H9 (cell line): ENCODE results near the gene NTSR1. TPM values are rescaled to one million over a fixed set of nuclear protein-coding genes. Genes with fewer than 3 reads are reported as not detected.

Source experiments
- DNase-seq: peaks from one replicate; pipeline ENCODE4 v3.0.0-alpha.2; 2017
- H2AFZ ChIP-seq: one replicate; pipeline ENCODE4 v1.6.1; 2013; ENCODE audit warnings: mild to moderate bottlenecking, low read length, control low read depth, moderate library complexity
- H2AK5ac ChIP-seq: 2 replicates; pipeline ENCODE4 v1.6.1; 2013; ENCODE audit warnings: low read length, control low read depth, mixed read lengths; ENCODE audit not compliant: insufficient read length
- H2BK120ac ChIP-seq: one replicate; pipeline ENCODE4 v1.6.1; 2013; ENCODE audit warnings: low read depth, mild to moderate bottlenecking, low read length, control low read depth, inconsistent platforms; ENCODE audit not compliant: poor library complexity, severe bottlenecking
- H2BK12ac ChIP-seq: 2 replicates; pipeline ENCODE4 v1.6.1; 2013; ENCODE audit warnings: low read length, control low read depth, mixed read lengths, low read depth; ENCODE audit not compliant: insufficient read length
- H2BK15ac ChIP-seq: 2 replicates; pipeline ENCODE4 v1.6.1; 2013; ENCODE audit warnings: low read depth, low read length, control low read depth
- H2BK20ac ChIP-seq: one replicate; pipeline ENCODE4 v1.6.1; 2013; ENCODE audit warnings: low read depth, mild to moderate bottlenecking, low read length, control low read depth, inconsistent platforms; ENCODE audit not compliant: poor library complexity, severe bottlenecking
- H2BK5ac ChIP-seq: 2 replicates; pipeline ENCODE4 v1.6.1; 2013; ENCODE audit warnings: low read length, control low read depth, mixed read lengths; ENCODE audit not compliant: insufficient read length
- H3K14ac ChIP-seq: 2 replicates; pipeline ENCODE4 v1.6.1; 2013; ENCODE audit warnings: low read length, control low read depth; ENCODE audit not compliant: insufficient read depth
- H3K18ac ChIP-seq: 2 replicates; pipeline ENCODE4 v1.6.1; 2013; ENCODE audit warnings: low read depth, mild to moderate bottlenecking, mixed read lengths, low read length, control low read depth; ENCODE audit not compliant: insufficient read length
- H3K23ac ChIP-seq: 2 replicates; pipeline ENCODE4 v1.6.1; 2013; ENCODE audit warnings: low read length, control low read depth, mixed read lengths, low read depth; ENCODE audit not compliant: insufficient read length
- H3K23me2 ChIP-seq: 2 replicates; pipeline ENCODE4 v1.6.1; 2013; ENCODE audit warnings: low read depth, mild to moderate bottlenecking, mixed read lengths, low read length, control low read depth; ENCODE audit not compliant: insufficient read length, poor library complexity, severe bottlenecking
- H3K27ac ChIP-seq: 2 replicates; pipeline ENCODE4 v1.5.1; 2013; ENCODE audit warnings: low read length, control low read depth, mixed read lengths, low read depth; ENCODE audit not compliant: insufficient read length
- H3K27me3 ChIP-seq: 2 replicates; pipeline ENCODE4 v1.6.1; 2013; ENCODE audit warnings: low read length, control low read depth, inconsistent platforms; ENCODE audit not compliant: insufficient read depth
- H3K4ac ChIP-seq: 2 replicates; pipeline ENCODE4 v1.6.1; 2013; ENCODE audit warnings: low read depth, mild to moderate bottlenecking, control low read depth, inconsistent platforms, low read length, moderate library complexity
- H3K4me1 ChIP-seq: 2 replicates; pipeline ENCODE4 v1.6.1; 2013; ENCODE audit warnings: low read length, control low read depth, inconsistent platforms; ENCODE audit not compliant: insufficient read depth
- H3K4me2 ChIP-seq: 2 replicates; pipeline ENCODE4 v1.6.1; 2013; ENCODE audit warnings: low read length, control low read depth, mixed read lengths; ENCODE audit not compliant: insufficient read length, insufficient read depth
- H3K56ac ChIP-seq: 2 replicates; pipeline ENCODE4 v1.6.1; 2013; ENCODE audit warnings: low read depth, mild to moderate bottlenecking, mixed read lengths, low read length, control low read depth; ENCODE audit not compliant: insufficient read length
- H3K79me1 ChIP-seq: 2 replicates; pipeline ENCODE4 v1.6.1; 2013; ENCODE audit warnings: low read depth, mild to moderate bottlenecking, moderate library complexity, low read length, control low read depth, inconsistent platforms; ENCODE audit not compliant: insufficient read depth, poor library complexity, severe bottlenecking
- H3K79me2 ChIP-seq: 2 replicates; pipeline ENCODE4 v1.6.1; 2013; ENCODE audit warnings: low read length, control low read depth, inconsistent platforms; ENCODE audit not compliant: insufficient read depth
- H3K9ac ChIP-seq: 2 replicates; pipeline ENCODE4 v1.6.1; 2013; ENCODE audit warnings: low read length, control low read depth, mixed read lengths; ENCODE audit not compliant: insufficient read length; ENCODE audit errors: extremely low read depth
- H3K9me3 ChIP-seq: one replicate; pipeline ENCODE4 v1.6.1; 2013; ENCODE audit warnings: low read depth, low read length, inconsistent platforms; ENCODE audit not compliant: control insufficient read depth
- H3T11ph ChIP-seq: one replicate; pipeline ENCODE4 v1.6.1; 2013; ENCODE audit warnings: mild to moderate bottlenecking, low read length, control low read depth, inconsistent platforms
- H4K20me1 ChIP-seq: one replicate; pipeline ENCODE4 v1.6.1; 2013; ENCODE audit not compliant: control insufficient read depth, insufficient read length, insufficient read depth
- H4K5ac ChIP-seq: 2 replicates; pipeline ENCODE4 v1.6.1; 2013; ENCODE audit warnings: low read depth, mild to moderate bottlenecking, mixed read lengths, low read length, control low read depth; ENCODE audit not compliant: insufficient read length
- H4K8ac ChIP-seq: replicated peaks from 2 replicates; pipeline ENCODE4 v1.6.1; 2013; ENCODE audit warnings: low read length, control low read depth, mixed read lengths, low read depth; ENCODE audit not compliant: insufficient read length
- H4K91ac ChIP-seq: 2 replicates; pipeline ENCODE4 v1.6.1; 2013; ENCODE audit warnings: low read depth, mild to moderate bottlenecking, moderate library complexity, mixed read lengths, low read length, control low read depth; ENCODE audit not compliant: insufficient read length
- H3K27ac Mint-ChIP-seq, 3 experiments: 2 replicates in 2 of 3; 3 replicates in 1 of 3; pipeline ENCODE4 v1.8.0; 2020 to 2021; ENCODE audit warnings: mixed read lengths in 3 of 3, mild to moderate bottlenecking in 1 of 3, moderate library complexity in 1 of 3
- H3K27me3 Mint-ChIP-seq: 2 replicates; pipeline ENCODE4 v1.8.0; 2021; ENCODE audit warnings: low read depth, mild to moderate bottlenecking, moderate library complexity, mixed read lengths
- H3K36me3 Mint-ChIP-seq, 3 experiments: 2 replicates in 2 of 3; 3 replicates in 1 of 3; pipeline ENCODE4 v1.8.0; 2020 to 2021; ENCODE audit warnings: low read depth in 3 of 3, mixed read lengths in 3 of 3; ENCODE audit not compliant: insufficient read depth in 1 of 3
- H3K4me1 Mint-ChIP-seq, 2 experiments: 2 replicates each; pipeline ENCODE4 v1.8.0; 2020; ENCODE audit warnings: mixed read lengths in 2 of 2
- H3K4me3 Mint-ChIP-seq, 2 experiments: 2 replicates in 1 of 2; 3 replicates in 1 of 2; pipeline ENCODE4 v1.8.0; 2020 to 2021; ENCODE audit warnings: mild to moderate bottlenecking in 2 of 2, mixed read lengths in 2 of 2, moderate library complexity in 1 of 2
- H3K9me3 Mint-ChIP-seq, 2 experiments: 2 replicates in 1 of 2; 3 replicates in 1 of 2; pipeline ENCODE4 v1.8.0; 2020; ENCODE audit warnings: mild to moderate bottlenecking in 2 of 2, mixed read lengths in 2 of 2, moderate library complexity in 1 of 2
- CTCF ChIP-seq: fragments of 200-600 bp; sonication (generic); conservative IDR thresholded peaks from 3 replicates; pipeline ENCODE4 v1.8.0; 2021; ENCODE audit warnings: antibody characterized with exemption, mild to moderate bottlenecking
- WGBS: extraction: QIAGEN DNeasy Blood & Tissue Kit; methylation state at CpG from one replicate; pipeline ENCODE4 v1.1.7; 2013; ENCODE audit warnings: missing lambda C conversion rate, low lambda C conversion rate, mixed read lengths; ENCODE audit not compliant: insufficient read length; ENCODE audit errors: extremely low coverage; 5-methylcytosine and 5-hydroxymethylcytosine counted together
- total RNA-seq: library from RNA; stranded (reverse); gene quantifications from 2 replicates; pipeline ENCODE4 v1.2.1, GENCODE V29; 2021

The NTSR1 gene
- total RNA-seq, 1 experiment from 2014 or later: 0.11 TPM

DNA sequence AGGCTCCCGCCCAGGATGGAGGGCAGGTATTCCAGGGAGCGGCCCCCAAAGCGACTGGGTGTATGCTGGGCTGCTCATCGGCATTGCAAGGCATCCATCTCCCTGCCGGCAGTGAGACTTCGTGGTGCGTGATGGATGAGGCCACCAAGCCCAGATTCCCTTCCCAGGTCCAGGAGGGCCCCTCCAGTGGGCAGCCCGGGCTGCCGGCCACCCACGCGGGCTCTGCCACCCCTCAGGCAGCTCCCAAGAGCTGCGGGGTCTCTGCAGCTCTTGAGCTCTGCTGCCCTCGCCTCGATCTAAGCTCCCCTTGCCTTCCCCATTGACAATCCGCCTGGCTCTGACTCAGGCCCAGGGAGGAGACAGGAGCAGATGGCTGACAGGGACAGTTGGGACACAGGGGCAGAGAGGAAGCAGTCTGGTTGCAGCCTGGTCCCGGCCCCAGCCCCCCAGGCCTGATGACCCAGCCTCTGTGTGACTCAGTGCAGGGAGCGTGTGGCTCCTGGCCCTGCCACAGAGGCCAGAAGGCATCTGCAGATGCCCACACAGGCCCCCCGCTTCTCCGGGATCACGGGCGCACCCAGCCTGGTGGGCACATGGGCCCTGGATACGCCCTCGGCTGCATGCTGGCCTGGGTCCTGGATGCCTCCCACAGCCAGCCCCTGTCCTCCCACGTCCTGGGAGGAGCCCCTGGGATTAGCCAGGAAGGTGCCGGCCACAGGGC is 33.3 kb upstream of the NTSR1 start:
- no peak overlapping the region for H3K4ac ChIP-seq
- no peak overlapping the region for H4K91ac ChIP-seq
- no peaks in the 10 kb centered on the region for H4K20me1 ChIP-seq
- Mint-ChIP-seq H3K9me3 (peaks cover 7 to 8% of the 10 kb centered on the region in 2 experiments), H3K36me3 (peaks cover 4 to 9% (median 4%) of the 10 kb centered on the region in 3 experiments; a peak in 3 of 7 replicates), H3K27ac (no peak overlapping the region; a peak in 1 of 7 replicates), H3K27me3 (peaks cover 13% of the 10 kb centered on the region), H3K4me3 (no peak overlapping the region), H3K4me1 (peaks cover 0 to 3% of the 10 kb centered on the region in 2 experiments; a peak in 2 of 4 replicates)
- no peak overlapping the region for H2BK5ac ChIP-seq
- H3K4me2 ChIP-seq: no peak overlapping the region
- no peaks in the 10 kb centered on the region for H3K79me2 ChIP-seq
- no peak overlapping the region for H3K56ac ChIP-seq
- no peak overlapping the region for H3K23ac ChIP-seq
- no peak overlapping the region for H2AK5ac ChIP-seq
- H3K27me3 ChIP-seq: no peaks in the 10 kb centered on the region
- no CpG with 5 or more reads among the region's 25 CpGs for WGBS
- H3K27ac ChIP-seq: no peak overlapping the region
- DNase-seq: no peak
- no peak overlapping the region for H2AFZ ChIP-seq
- H4K8ac ChIP-seq: no peak overlapping the region
- no peak overlapping the region for H3K9ac ChIP-seq
- no peak overlapping the region for H2BK15ac ChIP-seq
- no peak overlapping the region for H3K14ac ChIP-seq
- H2BK12ac ChIP-seq: no peak overlapping the region
- H3K18ac ChIP-seq: no peak overlapping the region
- no peaks in the 10 kb centered on the region for H3K23me2 ChIP-seq
- no peak overlapping the region for H2BK20ac ChIP-seq
- H3K79me1 ChIP-seq: no peaks in the 10 kb centered on the region
- no peaks in the 10 kb centered on the region for H3K4me1 ChIP-seq
- no peak for TF ChIP-seq CTCF
- no peak overlapping the region for H4K5ac ChIP-seq
- H2BK120ac ChIP-seq: no peak overlapping the region
- H3K9me3 ChIP-seq: no peaks in the 10 kb centered on the region
- no peak overlapping the region for H3T11ph ChIP-seq
